Gastroesophageal sphincter (tissue), 3 donors: ENCODE data around the gene GPR55.
A peak's percentile ranks its signal among the peaks of the same experiment; 100 is the strongest.

Source experiments
- EP300 ChIP-seq: sonication (generic); formaldehyde crosslinking; IDR thresholded peaks from one replicate; pipeline ENCODE4 v1.6.1; 2017; ENCODE audit warnings: antibody characterized with exemption, mild to moderate bottlenecking
- POLR2A ChIP-seq, 2 donors: fragments of 450-650 bp; IDR thresholded peaks; one replicate each; pipeline ENCODE4 v1.6.1; 2017; ENCODE audit warnings: antibody characterized with exemption in 2 of 2, mild to moderate bottlenecking in 2 of 2, moderate library complexity in 1 of 2
- TF ChIP-seq, protein P1 (sequence below), 4 experiments: fragments of 200-600 bp in 2 of 4; fragments of 450-650 bp in 2 of 4; sonication (generic) in 1 of 4; IDR thresholded peaks; one replicate each; pipeline ENCODE4 v1.5.1; 2017 to 2019; ENCODE audit warnings: antibody characterized with exemption in 4 of 4, mild to moderate bottlenecking in 2 of 4, moderate library complexity in 2 of 4

- TF ChIP-seq, protein P1, sequence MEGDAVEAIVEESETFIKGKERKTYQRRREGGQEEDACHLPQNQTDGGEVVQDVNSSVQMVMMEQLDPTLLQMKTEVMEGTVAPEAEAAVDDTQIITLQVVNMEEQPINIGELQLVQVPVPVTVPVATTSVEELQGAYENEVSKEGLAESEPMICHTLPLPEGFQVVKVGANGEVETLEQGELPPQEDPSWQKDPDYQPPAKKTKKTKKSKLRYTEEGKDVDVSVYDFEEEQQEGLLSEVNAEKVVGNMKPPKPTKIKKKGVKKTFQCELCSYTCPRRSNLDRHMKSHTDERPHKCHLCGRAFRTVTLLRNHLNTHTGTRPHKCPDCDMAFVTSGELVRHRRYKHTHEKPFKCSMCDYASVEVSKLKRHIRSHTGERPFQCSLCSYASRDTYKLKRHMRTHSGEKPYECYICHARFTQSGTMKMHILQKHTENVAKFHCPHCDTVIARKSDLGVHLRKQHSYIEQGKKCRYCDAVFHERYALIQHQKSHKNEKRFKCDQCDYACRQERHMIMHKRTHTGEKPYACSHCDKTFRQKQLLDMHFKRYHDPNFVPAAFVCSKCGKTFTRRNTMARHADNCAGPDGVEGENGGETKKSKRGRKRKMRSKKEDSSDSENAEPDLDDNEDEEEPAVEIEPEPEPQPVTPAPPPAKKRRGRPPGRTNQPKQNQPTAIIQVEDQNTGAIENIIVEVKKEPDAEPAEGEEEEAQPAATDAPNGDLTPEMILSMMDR (IDR thresholded peaks at IDR 0.05), result peak in 2 of 4 experiments; percentile 20 to 56
- no peak for TF ChIP-seq POLR2A (IDR thresholded peaks at IDR 0.05)
- TF ChIP-seq EP300, result no peak
These were observed 60.3 kb downstream of the GPR55 start, which contains the start of gene ITM2C for GRCh38 chr2:230864605-230865306.
